ENCODE measurements around the gene ASTE1.

DNA sequence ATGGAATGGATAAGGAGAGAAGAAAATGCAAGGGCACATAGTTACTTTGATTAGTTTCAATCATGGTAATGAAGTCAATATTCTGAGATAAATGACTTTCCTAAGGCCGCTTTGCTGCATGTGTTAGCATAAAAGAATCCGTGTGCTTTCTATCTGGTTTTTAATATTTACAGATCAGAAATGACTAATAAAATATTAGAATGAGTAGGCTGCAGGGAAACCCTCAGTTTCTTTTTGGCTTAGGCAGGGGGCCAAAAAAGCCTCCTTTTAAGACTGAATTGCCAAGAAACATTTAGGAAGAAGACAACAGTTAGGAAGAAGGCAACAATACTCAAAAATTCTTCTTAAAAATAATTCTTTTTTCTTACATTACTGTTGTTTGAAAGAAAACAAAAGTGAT is 11.7 kb upstream of the ASTE1 start:
- TF ChIP-seq, protein P1, sequence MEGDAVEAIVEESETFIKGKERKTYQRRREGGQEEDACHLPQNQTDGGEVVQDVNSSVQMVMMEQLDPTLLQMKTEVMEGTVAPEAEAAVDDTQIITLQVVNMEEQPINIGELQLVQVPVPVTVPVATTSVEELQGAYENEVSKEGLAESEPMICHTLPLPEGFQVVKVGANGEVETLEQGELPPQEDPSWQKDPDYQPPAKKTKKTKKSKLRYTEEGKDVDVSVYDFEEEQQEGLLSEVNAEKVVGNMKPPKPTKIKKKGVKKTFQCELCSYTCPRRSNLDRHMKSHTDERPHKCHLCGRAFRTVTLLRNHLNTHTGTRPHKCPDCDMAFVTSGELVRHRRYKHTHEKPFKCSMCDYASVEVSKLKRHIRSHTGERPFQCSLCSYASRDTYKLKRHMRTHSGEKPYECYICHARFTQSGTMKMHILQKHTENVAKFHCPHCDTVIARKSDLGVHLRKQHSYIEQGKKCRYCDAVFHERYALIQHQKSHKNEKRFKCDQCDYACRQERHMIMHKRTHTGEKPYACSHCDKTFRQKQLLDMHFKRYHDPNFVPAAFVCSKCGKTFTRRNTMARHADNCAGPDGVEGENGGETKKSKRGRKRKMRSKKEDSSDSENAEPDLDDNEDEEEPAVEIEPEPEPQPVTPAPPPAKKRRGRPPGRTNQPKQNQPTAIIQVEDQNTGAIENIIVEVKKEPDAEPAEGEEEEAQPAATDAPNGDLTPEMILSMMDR (IDR thresholded peaks at IDR 0.05; ENCODE audit: insufficient read depth, low read length) = no peak
- no peak for TF ChIP-seq REST (IDR thresholded peaks at IDR 0.05; ENCODE audit: insufficient replicate concordance, low read depth)

Data from HL-60 (cell line).